OCI-LY7 (cell line): ENCODE measurements around the gene CYP2R1. TPM values are rescaled to one million over a fixed set of nuclear protein-coding genes. Genes with fewer than 3 reads are reported as not detected.

ENCODE experiments used
- BruUV-seq: library from RNA; stranded (reverse); fragments of 400-500 nt; replicated peaks from 2 replicates; lab custom pipeline; 2021; lab: Mats Ljungman, UMichigan
- CTCF ChIA-PET: fragments of 300-600 bp; sonication (Branson Sonifier 250); formaldehyde crosslinking; loops from one replicate; lab custom pipeline; 2022; ENCODE audit warnings: antibody characterized with exemption; ENCODE audit not compliant: unreplicated experiment; lab: Charles Lee
- POLR2A ChIA-PET: fragments of 300-600 bp; sonication (Branson Sonifier 250); formaldehyde crosslinking; loops from one replicate; lab custom pipeline; 2022; ENCODE audit warnings: antibody characterized with exemption; lab: Charles Lee
- DNase-seq: peaks from one replicate; pipeline ENCODE4 v3.0.0-alpha.2; 2015; ENCODE audit warnings: low spot score
- H2AFZ ChIP-seq: fragments of 200-600 bp; sonication (generic), shearing (Covaris generic); 2 replicates; pipeline ENCODE4 v1.6.1; 2014; ENCODE audit warnings: mild to moderate bottlenecking, antibody characterized with exemption, low read length, moderate library complexity
- H3K27ac ChIP-seq: fragments of 200-600 bp; sonication (generic); 2 replicates; pipeline ENCODE4 v1.5.1; 2014; ENCODE audit warnings: mixed run types, low read depth, mild to moderate bottlenecking, moderate library complexity, low read length, inconsistent platforms; ENCODE audit not compliant: poor library complexity, severe bottlenecking
- H3K36me3 ChIP-seq: fragments of 200-600 bp; sonication (generic); 2 replicates; pipeline ENCODE4 v1.6.1; 2014; ENCODE audit warnings: mild to moderate bottlenecking, antibody characterized with exemption, low read length, moderate library complexity, mixed read lengths; ENCODE audit not compliant: insufficient read depth
- H3K4me1 ChIP-seq: fragments of 200-600 bp; sonication (generic); 2 replicates; pipeline ENCODE4 v1.5.1; 2014; ENCODE audit warnings: mild to moderate bottlenecking, low read length; ENCODE audit not compliant: insufficient read depth, poor library complexity, severe bottlenecking
- H3K4me2 ChIP-seq: fragments of 200-600 bp; sonication (generic); 2 replicates; pipeline ENCODE4 v1.6.1; 2014; ENCODE audit warnings: mild to moderate bottlenecking, low read length
- H3K4me3 ChIP-seq: fragments of 200-600 bp; sonication (generic); 2 replicates; pipeline ENCODE4 v1.5.1; 2014; ENCODE audit warnings: mild to moderate bottlenecking, low read depth, low read length; ENCODE audit not compliant: poor library complexity, severe bottlenecking
- H3K79me2 ChIP-seq: fragments of 200-600 bp; sonication (generic); 2 replicates; pipeline ENCODE4 v1.6.1; 2016; ENCODE audit warnings: low read depth, mild to moderate bottlenecking, low read length, moderate library complexity, mixed read lengths; ENCODE audit not compliant: insufficient read depth
- H3K9me2 ChIP-seq: fragments of 200-600 bp; sonication (generic); 2 replicates; pipeline ENCODE4 v1.6.1; 2016; ENCODE audit warnings: mild to moderate bottlenecking, low read length, mixed read lengths; ENCODE audit not compliant: insufficient read depth
- H3K9me3 ChIP-seq: fragments of 200-600 bp; sonication (generic); 2 replicates; pipeline ENCODE4 v1.6.1; 2014; ENCODE audit warnings: mild to moderate bottlenecking, mixed run types, low read length, mixed read lengths
- H4K20me1 ChIP-seq: fragments of 200-600 bp; sonication (generic); 2 replicates; pipeline ENCODE4 v1.6.1; 2014; ENCODE audit warnings: mild to moderate bottlenecking, antibody characterized with exemption, low read length, moderate library complexity, mixed read lengths; ENCODE audit not compliant: insufficient read depth
- EZH2phosphoT487 ChIP-seq: fragments of 200-600 bp; sonication (generic); IDR thresholded peaks from 2 replicates; pipeline ENCODE4 v1.6.1; 2018; ENCODE audit warnings: low read depth, borderline replicate concordance, mild to moderate bottlenecking, mixed run types, antibody characterized with exemption, low read length, moderate library complexity, mixed read lengths
- intact Hi-C: fragments of 100-400 bp; cut with micrococcal nuclease; formaldehyde crosslinking; loops from one replicate; pipeline ENCODE4 v1.10.0; 2022; ENCODE audit not compliant: unreplicated experiment
- total RNA-seq, 2 experiments: library from RNA; depleted of rRNA in 1 of 2; stranded (reverse); fragments of >200 nt in 1 of 2; shearing (Covaris generic) in 1 of 2; gene quantifications; 2 replicates each; pipeline ENCODE4 v1.2.3, GENCODE V29; 2014 to 2022
- TF ChIP-seq, protein P1 (sequence below): fragments of 200-600 bp; sonication (generic); conservative IDR thresholded peaks from 2 replicates; pipeline ENCODE4 v1.5.1; 2014; ENCODE audit warnings: mild to moderate bottlenecking, antibody characterized with exemption, low read length, moderate library complexity, mixed read lengths

CYP2R1 gene
- total RNA-seq, 2 experiments from 2014 or later: 24.8 to 38.0 TPM

DNA sequence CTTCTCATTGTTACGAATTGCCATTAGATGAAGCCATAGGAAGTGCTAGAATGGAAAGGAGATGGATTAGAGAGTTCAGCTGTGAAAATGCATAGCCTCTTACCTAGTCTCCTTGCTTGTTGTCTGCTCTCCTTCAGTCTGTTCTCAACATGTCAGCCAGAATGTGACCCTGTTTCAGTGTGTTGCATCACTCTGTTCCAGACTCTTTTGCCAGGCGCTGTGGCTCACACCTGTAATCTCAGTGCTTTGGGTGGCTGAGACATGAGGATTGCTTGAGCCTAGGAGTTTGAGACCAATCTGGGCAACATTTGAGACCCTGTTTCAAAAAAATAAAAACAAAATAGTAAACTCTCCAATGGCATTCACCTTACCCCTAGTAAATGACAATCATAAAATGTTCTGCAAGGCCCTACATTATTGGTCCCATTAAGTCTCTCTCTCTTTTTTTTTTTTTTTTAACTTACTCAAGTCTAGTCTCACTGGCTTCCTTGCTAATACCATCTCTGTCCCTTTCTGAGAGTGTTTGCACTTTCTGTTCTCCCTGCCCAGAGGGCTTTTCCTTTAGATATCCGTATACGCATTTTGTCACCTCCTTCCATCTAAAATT, 39.4 kb downstream of the CYP2R1 start:
- H3K36me3 ChIP-seq: no peaks in the 10 kb centered on the region
- intact Hi-C loops: no loop called here
- no peak for TF ChIP-seq EZH2phosphoT487
- TF ChIP-seq, protein P1, sequence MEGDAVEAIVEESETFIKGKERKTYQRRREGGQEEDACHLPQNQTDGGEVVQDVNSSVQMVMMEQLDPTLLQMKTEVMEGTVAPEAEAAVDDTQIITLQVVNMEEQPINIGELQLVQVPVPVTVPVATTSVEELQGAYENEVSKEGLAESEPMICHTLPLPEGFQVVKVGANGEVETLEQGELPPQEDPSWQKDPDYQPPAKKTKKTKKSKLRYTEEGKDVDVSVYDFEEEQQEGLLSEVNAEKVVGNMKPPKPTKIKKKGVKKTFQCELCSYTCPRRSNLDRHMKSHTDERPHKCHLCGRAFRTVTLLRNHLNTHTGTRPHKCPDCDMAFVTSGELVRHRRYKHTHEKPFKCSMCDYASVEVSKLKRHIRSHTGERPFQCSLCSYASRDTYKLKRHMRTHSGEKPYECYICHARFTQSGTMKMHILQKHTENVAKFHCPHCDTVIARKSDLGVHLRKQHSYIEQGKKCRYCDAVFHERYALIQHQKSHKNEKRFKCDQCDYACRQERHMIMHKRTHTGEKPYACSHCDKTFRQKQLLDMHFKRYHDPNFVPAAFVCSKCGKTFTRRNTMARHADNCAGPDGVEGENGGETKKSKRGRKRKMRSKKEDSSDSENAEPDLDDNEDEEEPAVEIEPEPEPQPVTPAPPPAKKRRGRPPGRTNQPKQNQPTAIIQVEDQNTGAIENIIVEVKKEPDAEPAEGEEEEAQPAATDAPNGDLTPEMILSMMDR: no peak
- no peaks in the 10 kb centered on the region for H3K79me2 ChIP-seq
- H3K27ac ChIP-seq: no peak overlapping the region
- no peak overlapping the region for H3K4me2 ChIP-seq
- H3K4me1 ChIP-seq: no peaks in the 10 kb centered on the region
- H3K9me3 ChIP-seq: no peaks in the 10 kb centered on the region
- no peak for DNase-seq
- ChIA-PET POLR2A (no interaction called here), CTCF (no interaction called here)
- no peaks in the 10 kb centered on the region for H4K20me1 ChIP-seq
- no peak overlapping the region for H3K4me3 ChIP-seq
- no peaks in the 10 kb centered on the region for H3K9me2 ChIP-seq
- BruUV-seq: no TSS peak
- no peak overlapping the region for H2AFZ ChIP-seq

- TF ChIP-seq, protein P1: no peak
- no peak for TF ChIP-seq EZH2phosphoT487
- POLR2A ChIA-PET: no interaction called here
- no peak for DNase-seq
- H3K9me3 ChIP-seq: no peaks in the 10 kb centered on the region
- no TSS peak for BruUV-seq
- no peaks in the 10 kb centered on the region for H3K36me3 ChIP-seq
- CTCF ChIA-PET: no interaction called here
- no peak overlapping the region for H2AFZ ChIP-seq
- no peak overlapping the region for H3K4me2 ChIP-seq
- H4K20me1 ChIP-seq: no peaks in the 10 kb centered on the region
- no peak overlapping the region for H3K27ac ChIP-seq
- intact Hi-C loops: no loop called here
- no peaks in the 10 kb centered on the region for H3K4me1 ChIP-seq
- H3K9me2 ChIP-seq: no peaks in the 10 kb centered on the region
- H3K79me2 ChIP-seq: no peaks in the 10 kb centered on the region
- no peak overlapping the region for H3K4me3 ChIP-seq
Measured at GRCh38 chr11:14842002-14842401, 50.0 kb downstream of the CYP2R1 start.
